Esophagus squamous epithelium (tissue), 4 donors: ENCODE data around the gene PSMD6.

Source experiments
- CTCF ChIP-seq, 6 experiments: fragments of 450-650 bp in 4 of 6; fragments of 200-600 bp in 2 of 6; sonication (generic) in 2 of 6; IDR thresholded peaks; one replicate each; pipeline ENCODE4 v1.5.1; 2016 to 2019; ENCODE audit warnings: antibody characterized with exemption in 6 of 6, mild to moderate bottlenecking in 4 of 6, moderate library complexity in 4 of 6
- POLR2A ChIP-seq, 4 donors: fragments of 450-650 bp; IDR thresholded peaks; one replicate each; pipeline ENCODE4 v1.6.1; 2017; ENCODE audit warnings: antibody characterized with exemption in 4 of 4, mild to moderate bottlenecking in 4 of 4, moderate library complexity in 3 of 4

GRCh38 chr3:64011685-64012084, 11.6 kb downstream of the PSMD6 start:
- TF ChIP-seq CTCF (IDR thresholded peaks at IDR 0.05): no peak
- no peak for TF ChIP-seq POLR2A (IDR thresholded peaks at IDR 0.05)
